IPS-11a (cell line): Measurements from ENCODE around the gene SYNPO2.
"Not testable (repeated sequence)": the region's sequence is repeated elsewhere in the genome, so short reads cannot be mapped to it uniquely, and the experiment has no call there.

Source experiments
- H3K4me3 ChIP-seq: one replicate; pipeline ENCODE4 v1.5.1; 2013; ENCODE audit warnings: low read depth, low read length, control low read depth

Gene SYNPO2

GRCh38 chr4:119053245-119053644 lies 164.6 kb downstream of the SYNPO2 start:
- no peak overlapping the region for H3K4me3 ChIP-seq

GRCh38 chr4:119053997-119054396 lies 165.3 kb downstream of the SYNPO2 start:
- no peak overlapping the region for H3K4me3 ChIP-seq

- no peak overlapping the region for H3K4me3 ChIP-seq
Observed at GRCh38 chr4:119057417-119057816, 168.8 kb downstream of the SYNPO2 start.

- no peak overlapping the region for H3K4me3 ChIP-seq
Observed at GRCh38 chr4:119059221-119059620, 170.6 kb downstream of the SYNPO2 start.

GRCh38 chr4:119067125-119067524 lies 178.5 kb downstream of the SYNPO2 start:
- H3K4me3 ChIP-seq = not testable (repeated sequence)

- H3K4me3 ChIP-seq = peak overlapping the region; percentile 24
Observed at GRCh38 chr4:119067670-119068360, 179.2 kb downstream of the SYNPO2 start.

GRCh38 chr4:119068529-119068962 lies 179.9 kb downstream of the SYNPO2 start:
- H3K4me3 ChIP-seq = no peak overlapping the region

GRCh38 chr4:119070301-119070700 lies 181.6 kb downstream of the SYNPO2 start:
- H3K4me3 ChIP-seq = no peak overlapping the region

GRCh38 chr4:119080721-119081541 lies 192.3 kb downstream of the SYNPO2 start:
- H3K4me3 ChIP-seq = no peak overlapping the region

GRCh38 chr4:119081542-119081859 lies 192.8 kb downstream of the SYNPO2 start:
- H3K4me3 ChIP-seq = no peak overlapping the region

- H3K4me3 ChIP-seq = no peak overlapping the region
Observed at GRCh38 chr4:119081943-119082342, 193.3 kb downstream of the SYNPO2 start.

GRCh38 chr4:119082661-119083060 lies 194.0 kb downstream of the SYNPO2 start:
- H3K4me3 ChIP-seq = no peak overlapping the region

GRCh38 chr4:119084513-119084912 lies 195.9 kb downstream of the SYNPO2 start:
- no peak overlapping the region for H3K4me3 ChIP-seq

- no peak overlapping the region for H3K4me3 ChIP-seq
Observed at GRCh38 chr4:119087121-119087520, 198.5 kb downstream of the SYNPO2 start.

- no peak overlapping the region for H3K4me3 ChIP-seq
Observed at GRCh38 chr4:119087656-119088055, 199.0 kb downstream of the SYNPO2 start.

- no peak overlapping the region for H3K4me3 ChIP-seq
Observed at GRCh38 chr4:119093042-119093827, 204.6 kb downstream of the SYNPO2 start.

- H3K4me3 ChIP-seq = no peak overlapping the region
Observed at GRCh38 chr4:119097282-119097900, 208.7 kb downstream of the SYNPO2 start.

- H3K4me3 ChIP-seq = no peak overlapping the region
Observed at GRCh38 chr4:119098306-119098705, 209.7 kb downstream of the SYNPO2 start.

GRCh38 chr4:119099227-119099810 lies 210.7 kb downstream of the SYNPO2 start:
- no peak overlapping the region for H3K4me3 ChIP-seq

GRCh38 chr4:119100655-119101054 lies 212.0 kb downstream of the SYNPO2 start:
- no peak overlapping the region for H3K4me3 ChIP-seq

- H3K4me3 ChIP-seq = no peak overlapping the region
Observed at GRCh38 chr4:119103263-119103662, 214.6 kb downstream of the SYNPO2 start.
